K562 (cell line): ENCODE data around the gene KCNC4. TPM values are rescaled to one million over a fixed set of nuclear protein-coding genes. Genes with fewer than 3 reads are reported as not detected.

ENCODE experiments used
- ATAC-seq: fragments of 200-7000 bp; cut with Tn5 transposase; 3 replicates; pipeline ENCODE4 v1.9.1; 2020; ENCODE audit warnings: moderate library complexity
- BruUV-seq: library from RNA; stranded (reverse); fragments of 400-500 nt; replicated peaks from 2 replicates; lab custom pipeline; 2021; lab: Mats Ljungman, UMichigan
- CTCF ChIA-PET: fragments of 300-600 bp; formaldehyde crosslinking; extraction: SDS; loops from one replicate; lab custom pipeline; 2021; ENCODE audit warnings: low intra/inter-chr PET ratio; lab: Yijun Ruan, JAX
- POLR2A ChIA-PET: fragments of 300-600, 350-650 bp; sonication (Branson Sonifier 250); formaldehyde crosslinking; extraction: SDS; loops from one replicate; lab custom pipeline; 2021; ENCODE audit warnings: antibody characterized with exemption, inconsistent platforms; lab: Yijun Ruan, JAX
- DNase-seq, 4 experiments: peaks; one replicate each; pipeline versions ENCODE4 v3.0.0 to v3.0.0-alpha.2; 2011 to 2018; ENCODE audit warnings: low spot score in 3 of 4, mixed read lengths in 3 of 4; ENCODE audit errors: extremely low read depth in 1 of 4
- FAIRE-seq: peaks from 2 replicates; lab custom pipeline; 2011; peaks lifted over from hg19 to GRCh38; lab: Jason Lieb, UNC
- H2AFZ ChIP-seq: 2 replicates; pipeline ENCODE4 v1.6.0; 2011; ENCODE audit warnings: low read depth, low read length, control low read depth, inconsistent platforms
- H3K27ac ChIP-seq: fragments of 200-600 bp; 3 replicates; pipeline ENCODE4 v1.8.0; 2011; ENCODE audit warnings: low read depth, mild to moderate bottlenecking, control low read depth, inconsistent platforms, low read length, moderate library complexity, mixed read lengths; ENCODE audit errors: extremely low read depth
- H3K27me3 ChIP-seq, 2 experiments: fragments of 300-600 bp in 1 of 2; 2 replicates in 1 of 2; 3 replicates in 1 of 2; pipeline versions ENCODE4 v1.6.0 to v1.8.0; 2011; ENCODE audit warnings: inconsistent platforms in 2 of 2, low read length in 2 of 2, mild to moderate bottlenecking in 1 of 2, mixed read lengths in 1 of 2, moderate library complexity in 1 of 2; ENCODE audit not compliant: control insufficient read depth in 2 of 2, insufficient read depth in 2 of 2
- H3K36me3 ChIP-seq: fragments of 300-600 bp; 3 replicates; pipeline ENCODE4 v1.8.0; 2011; ENCODE audit warnings: mild to moderate bottlenecking, low read length, inconsistent platforms; ENCODE audit not compliant: control insufficient read depth, insufficient read depth
- H3K4me1 ChIP-seq, 2 experiments: fragments of 200-600 bp in 1 of 2; replicated peaks in 1 of 2; 2 replicates in 1 of 2; 3 replicates in 1 of 2; pipeline versions ENCODE4 v1.5.1 to v1.8.0; 2011; ENCODE audit warnings: inconsistent platforms in 2 of 2, low read length in 2 of 2, mild to moderate bottlenecking in 1 of 2, mixed read lengths in 1 of 2, moderate library complexity in 1 of 2; ENCODE audit not compliant: control insufficient read depth in 2 of 2, insufficient read depth in 2 of 2
- H3K4me2 ChIP-seq: 2 replicates; pipeline ENCODE4 v1.6.1; 2011; ENCODE audit warnings: low read length, control low read depth, inconsistent platforms, mixed read lengths; ENCODE audit not compliant: insufficient read depth
- H3K4me3 ChIP-seq: fragments of 200-600 bp; sonication (generic), shearing (Covaris generic); 2 replicates; pipeline ENCODE4 v1.5.1; 2016; ENCODE audit warnings: control low read depth, inconsistent platforms
- H3K79me2 ChIP-seq: fragments of 200-600 bp; 3 replicates; pipeline ENCODE4 v1.8.0; 2011; ENCODE audit warnings: low read length, inconsistent platforms; ENCODE audit not compliant: control insufficient read depth, insufficient read depth
- H3K9ac ChIP-seq, 2 experiments: 2 replicates each; pipeline versions ENCODE4 v1.6.0 to v1.6.1; 2011; ENCODE audit warnings: low read depth in 2 of 2, low read length in 2 of 2, control low read depth in 1 of 2, inconsistent platforms in 1 of 2, mild to moderate bottlenecking in 1 of 2, mixed read lengths in 1 of 2; ENCODE audit not compliant: insufficient read depth in 1 of 2
- H3K9me1 ChIP-seq: one replicate; pipeline ENCODE4 v1.6.0; 2011; ENCODE audit warnings: inconsistent platforms, mild to moderate bottlenecking, low read length, moderate library complexity; ENCODE audit not compliant: control insufficient read depth, insufficient read depth
- H3K9me3 ChIP-seq: replicated peaks from 2 replicates; pipeline ENCODE4 v1.5.1; 2011; ENCODE audit warnings: low read depth, low read length, inconsistent platforms; ENCODE audit not compliant: control insufficient read depth, insufficient read depth
- H4K20me1 ChIP-seq: replicated peaks from 2 replicates; pipeline ENCODE4 v1.6.1; 2011; ENCODE audit warnings: low read length, inconsistent platforms, mixed read lengths; ENCODE audit not compliant: control insufficient read depth, insufficient read depth
- BRD4 ChIP-seq: fragments of 200-600 bp; sonication (generic); IDR thresholded peaks from 2 replicates; pipeline ENCODE4 v1.6.1; 2017; ENCODE audit warnings: inconsistent platforms
- FOXJ3 ChIP-seq: sonication (generic); formaldehyde crosslinking; IDR thresholded peaks from 2 replicates; pipeline ENCODE4 v1.4.0; 2020; ENCODE audit warnings: mild to moderate bottlenecking, missing genetic modification reagents
- GATAD2B ChIP-seq: fragments of 450-650 bp; IDR thresholded peaks from 2 replicates; pipeline ENCODE4 v1.6.1; 2017; ENCODE audit warnings: mild to moderate bottlenecking, borderline replicate concordance
- GTF3C2 ChIP-seq: IDR thresholded peaks from 3 replicates; pipeline ENCODE4 v1.6.1; 2011; ENCODE audit warnings: borderline replicate concordance, mild to moderate bottlenecking, moderate library complexity; ENCODE audit not compliant: insufficient read length; ENCODE audit errors: extremely low read depth
- MEF2A ChIP-seq: IDR thresholded peaks from 2 replicates; pipeline ENCODE4 v1.6.1; 2011; ENCODE audit warnings: low read depth, mild to moderate bottlenecking, low read length, moderate library complexity; ENCODE audit not compliant: control insufficient read depth
- TSC22D4 ChIP-seq: fragments of 450-650 bp; IDR thresholded peaks from 2 replicates; pipeline ENCODE4 v1.6.1; 2016; ENCODE audit warnings: missing genetic modification characterization, missing biosample characterization, control low read depth
- U2AF2 ChIP-seq: fragments of 200-400 bp; formaldehyde crosslinking; optimal IDR thresholded peaks from 2 replicates; pipeline ENCODE3; 2017; ENCODE audit warnings: low read depth, mild to moderate bottlenecking, low read length
- ZNF217 ChIP-seq: sonication (generic); formaldehyde crosslinking; IDR thresholded peaks from 2 replicates; pipeline ENCODE4 v1.8.0; 2022; ENCODE audit warnings: mild to moderate bottlenecking, missing genetic modification reagents
- ZNF316 ChIP-seq: fragments of 450-650 bp; IDR thresholded peaks from 2 replicates; pipeline ENCODE4 v1.6.1; 2016
- WGBS: fragments of 100-300 bp; shearing (Covaris generic); methylation state at CpG from one replicate; pipeline ENCODE4 v1.1.6; 2016; ENCODE audit warnings: low coverage, mixed read lengths; ENCODE audit not compliant: insufficient coverage; ENCODE audit errors: missing lambda C conversion rate; 5-methylcytosine and 5-hydroxymethylcytosine counted together
- in situ Hi-C: fragments of 300-500 bp; cut with MboI; formaldehyde crosslinking; loops from 4 replicates; pipeline ENCODE4 v1.15.0; 2018; ENCODE audit warnings: inconsistent platforms, mixed read lengths
- intact Hi-C: fragments of 100-400 bp; cut with micrococcal nuclease; formaldehyde crosslinking; loops from 2 replicates; pipeline ENCODE4 v1.14.2; 2022
- polyA plus RNA-seq, 8 experiments: library from polyadenylated mRNA; depleted of rRNA in 4 of 8; stranded (reverse) in 5 of 8; unstranded in 3 of 8; fragments of >200 nt; fragmentation: Nextera tagmentation in 2 of 8; fragmentation: Illumina TruSeq in 1 of 8; extraction: Ambion mirVana in 2 of 8; extraction: Trizol in 1 of 8; gene quantifications; 2 replicates each; pipeline versions ENCODE4 v1.2.1 to v1.2.3, GENCODE V29; 2011 to 2014; ENCODE audit warnings: inconsistent platforms in 1 of 8, missing spikeins in 1 of 8
- total RNA-seq, 7 experiments: library from RNA; depleted of rRNA in 6 of 7; stranded (reverse); fragments of >200 nt in 6 of 7; fragmentation: Illumina TruSeq in 2 of 7; extraction: Trizol in 2 of 7; gene quantifications; 2 replicates each; pipeline versions ENCODE4 v1.2.1 to v1.2.3, GENCODE V29; 2011 to 2021; ENCODE audit warnings: low replicate concordance in 1 of 7
- TF ChIP-seq, protein P1 (sequence below): sonication (generic); formaldehyde crosslinking; IDR thresholded peaks from 2 replicates; pipeline ENCODE4 v1.8.0; 2022; ENCODE audit warnings: mild to moderate bottlenecking, missing genetic modification reagents
- TF ChIP-seq, protein P2 (sequence below): sonication (generic); formaldehyde crosslinking; IDR thresholded peaks from 2 replicates; pipeline ENCODE4 v1.8.1; 2022; ENCODE audit warnings: missing genetic modification reagents

The KCNC4 gene
- total and polyA plus RNA-seq, 9 of the 15 experiments (the other 6 are each of a cell fraction or from before 2014, with no cell fraction given): 0.07 to 1.8 (median 0.73) TPM

- TF ChIP-seq, protein P1, sequence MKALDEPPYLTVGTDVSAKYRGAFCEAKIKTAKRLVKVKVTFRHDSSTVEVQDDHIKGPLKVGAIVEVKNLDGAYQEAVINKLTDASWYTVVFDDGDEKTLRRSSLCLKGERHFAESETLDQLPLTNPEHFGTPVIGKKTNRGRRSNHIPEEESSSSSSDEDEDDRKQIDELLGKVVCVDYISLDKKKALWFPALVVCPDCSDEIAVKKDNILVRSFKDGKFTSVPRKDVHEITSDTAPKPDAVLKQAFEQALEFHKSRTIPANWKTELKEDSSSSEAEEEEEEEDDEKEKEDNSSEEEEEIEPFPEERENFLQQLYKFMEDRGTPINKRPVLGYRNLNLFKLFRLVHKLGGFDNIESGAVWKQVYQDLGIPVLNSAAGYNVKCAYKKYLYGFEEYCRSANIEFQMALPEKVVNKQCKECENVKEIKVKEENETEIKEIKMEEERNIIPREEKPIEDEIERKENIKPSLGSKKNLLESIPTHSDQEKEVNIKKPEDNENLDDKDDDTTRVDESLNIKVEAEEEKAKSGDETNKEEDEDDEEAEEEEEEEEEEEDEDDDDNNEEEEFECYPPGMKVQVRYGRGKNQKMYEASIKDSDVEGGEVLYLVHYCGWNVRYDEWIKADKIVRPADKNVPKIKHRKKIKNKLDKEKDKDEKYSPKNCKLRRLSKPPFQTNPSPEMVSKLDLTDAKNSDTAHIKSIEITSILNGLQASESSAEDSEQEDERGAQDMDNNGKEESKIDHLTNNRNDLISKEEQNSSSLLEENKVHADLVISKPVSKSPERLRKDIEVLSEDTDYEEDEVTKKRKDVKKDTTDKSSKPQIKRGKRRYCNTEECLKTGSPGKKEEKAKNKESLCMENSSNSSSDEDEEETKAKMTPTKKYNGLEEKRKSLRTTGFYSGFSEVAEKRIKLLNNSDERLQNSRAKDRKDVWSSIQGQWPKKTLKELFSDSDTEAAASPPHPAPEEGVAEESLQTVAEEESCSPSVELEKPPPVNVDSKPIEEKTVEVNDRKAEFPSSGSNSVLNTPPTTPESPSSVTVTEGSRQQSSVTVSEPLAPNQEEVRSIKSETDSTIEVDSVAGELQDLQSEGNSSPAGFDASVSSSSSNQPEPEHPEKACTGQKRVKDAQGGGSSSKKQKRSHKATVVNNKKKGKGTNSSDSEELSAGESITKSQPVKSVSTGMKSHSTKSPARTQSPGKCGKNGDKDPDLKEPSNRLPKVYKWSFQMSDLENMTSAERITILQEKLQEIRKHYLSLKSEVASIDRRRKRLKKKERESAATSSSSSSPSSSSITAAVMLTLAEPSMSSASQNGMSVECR: no peak
Measured at GRCh38 chr1:110230381-110231199, 20.5 kb downstream of the KCNC4 start (continued).

GRCh38 chr1:110233861-110234260 lies 23.7 kb downstream of the KCNC4 start:
- ChIA-PET CTCF (no interaction called here), POLR2A (no interaction called here)
- peaks cover 3 to 18% of the 10 kb centered on the region in 2 experiments; a peak in 4 of 5 replicates for H3K4me1 ChIP-seq
- TF ChIP-seq ZNF316: no peak
- TF ChIP-seq U2AF2: no peak
- no peak for TF ChIP-seq BRD4
- TF ChIP-seq, protein P2, sequence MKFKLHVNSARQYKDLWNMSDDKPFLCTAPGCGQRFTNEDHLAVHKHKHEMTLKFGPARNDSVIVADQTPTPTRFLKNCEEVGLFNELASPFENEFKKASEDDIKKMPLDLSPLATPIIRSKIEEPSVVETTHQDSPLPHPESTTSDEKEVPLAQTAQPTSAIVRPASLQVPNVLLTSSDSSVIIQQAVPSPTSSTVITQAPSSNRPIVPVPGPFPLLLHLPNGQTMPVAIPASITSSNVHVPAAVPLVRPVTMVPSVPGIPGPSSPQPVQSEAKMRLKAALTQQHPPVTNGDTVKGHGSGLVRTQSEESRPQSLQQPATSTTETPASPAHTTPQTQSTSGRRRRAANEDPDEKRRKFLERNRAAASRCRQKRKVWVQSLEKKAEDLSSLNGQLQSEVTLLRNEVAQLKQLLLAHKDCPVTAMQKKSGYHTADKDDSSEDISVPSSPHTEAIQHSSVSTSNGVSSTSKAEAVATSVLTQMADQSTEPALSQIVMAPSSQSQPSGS (CRISPR knock-in tag): no peak
- no peak for TF ChIP-seq FOXJ3 (CRISPR knock-in tag)
- no peak for TF ChIP-seq MEF2A
- TF ChIP-seq GTF3C2: no peak
- no peak for TF ChIP-seq TSC22D4 (tag)
- TF ChIP-seq GATAD2B: no peak
- no peak for TF ChIP-seq ZNF217 (CRISPR knock-in tag)
- no TSS peak for BruUV-seq
- ATAC-seq: no peak
- H3K4me3 ChIP-seq: no peak overlapping the region
- no peak overlapping the region for H3K4me2 ChIP-seq
- peaks cover 12% of the 10 kb centered on the region for H4K20me1 ChIP-seq
- no peak overlapping the region for H3K27ac ChIP-seq
- intact Hi-C loops (no loop called here), in situ Hi-C loops (no loop called here)
- FAIRE-seq: no peak
- H3K9me1 ChIP-seq: no peaks in the 10 kb centered on the region
- H3K9me3 ChIP-seq: no peaks in the 10 kb centered on the region
- no peak overlapping the region for H2AFZ ChIP-seq
- H3K27me3 ChIP-seq: peaks cover 32 to 81% of the 10 kb centered on the region in 2 experiments
- 0% methylated on average over 2 of the region's 2 CpGs for WGBS
- no peaks in the 10 kb centered on the region for H3K79me2 ChIP-seq
- no peak for DNase-seq
- H3K9ac ChIP-seq: no peak overlapping the region
- no peaks in the 10 kb centered on the region for H3K36me3 ChIP-seq
